T-helper 2 cell (primary cell): ENCODE measurements around the gene OLFM3.

Source experiments
- DNase-seq, 5 experiments: peaks; one replicate each; pipeline versions ENCODE4 v3.0.0 to v3.0.0-alpha.2; 2012 to 2022

The OLFM3 gene

DNA sequence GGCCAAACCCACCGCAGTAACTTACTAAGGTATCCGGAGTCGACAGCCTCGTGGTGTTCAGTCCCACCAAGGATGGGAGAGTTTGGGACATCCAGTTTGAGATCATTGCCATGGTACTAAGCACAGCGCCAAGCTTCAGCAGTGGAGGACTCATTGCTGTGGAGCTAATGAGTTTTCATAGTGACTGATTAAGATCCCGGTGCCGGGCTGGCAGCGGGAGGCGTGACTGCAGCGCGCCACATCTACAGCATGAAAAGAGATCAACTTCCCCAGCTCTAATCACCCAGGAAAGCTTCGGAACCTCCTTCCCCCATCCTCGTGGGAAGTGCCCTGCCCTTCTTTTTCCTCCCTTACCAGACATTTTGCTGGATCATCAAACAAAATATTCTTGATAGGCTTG lies 149.9 kb downstream of the OLFM3 start:
- DNase-seq = no peak

GRCh38 chr1:101843160-101843559 lies 153.6 kb downstream of the OLFM3 start:
- no peak for DNase-seq

DNA sequence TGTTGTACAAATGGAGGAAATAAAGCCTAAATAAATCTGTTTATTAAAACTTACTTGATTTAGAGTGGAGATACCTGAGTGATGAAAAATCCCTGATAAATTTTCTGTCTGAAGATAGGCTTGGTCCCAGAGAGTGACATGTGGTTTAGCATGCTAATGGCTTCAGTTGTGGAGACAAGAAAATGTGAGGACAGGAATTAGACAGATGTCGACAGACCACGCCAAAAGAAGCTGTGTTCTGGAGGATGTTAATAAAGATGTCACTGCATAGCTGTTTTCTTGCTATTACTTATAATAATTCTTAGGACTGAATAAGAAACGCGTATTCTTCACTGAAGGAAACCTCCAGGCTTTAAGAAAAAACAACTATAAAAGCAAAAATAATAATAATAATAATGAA lies 154.9 kb downstream of the OLFM3 start:
- no peak for DNase-seq

DNA sequence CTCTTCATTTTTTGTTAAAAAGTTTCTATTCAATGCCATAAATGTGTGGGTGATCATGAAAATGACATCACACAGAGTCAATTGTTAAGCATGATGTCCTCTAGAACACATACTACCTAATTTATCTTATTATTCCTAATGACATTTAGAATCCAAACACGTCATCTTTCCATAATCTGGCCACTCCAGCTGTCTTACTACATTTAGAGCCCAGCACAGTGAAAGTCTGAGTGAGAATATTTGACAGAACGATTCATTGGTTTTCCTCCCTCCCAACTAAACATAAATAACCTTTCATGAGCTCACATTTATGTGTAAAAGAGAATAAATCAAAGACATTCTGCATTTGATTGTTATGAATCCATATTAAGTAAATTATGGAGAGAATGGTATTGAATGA lies 160.7 kb downstream of the OLFM3 start:
- DNase-seq = no peak

DNA sequence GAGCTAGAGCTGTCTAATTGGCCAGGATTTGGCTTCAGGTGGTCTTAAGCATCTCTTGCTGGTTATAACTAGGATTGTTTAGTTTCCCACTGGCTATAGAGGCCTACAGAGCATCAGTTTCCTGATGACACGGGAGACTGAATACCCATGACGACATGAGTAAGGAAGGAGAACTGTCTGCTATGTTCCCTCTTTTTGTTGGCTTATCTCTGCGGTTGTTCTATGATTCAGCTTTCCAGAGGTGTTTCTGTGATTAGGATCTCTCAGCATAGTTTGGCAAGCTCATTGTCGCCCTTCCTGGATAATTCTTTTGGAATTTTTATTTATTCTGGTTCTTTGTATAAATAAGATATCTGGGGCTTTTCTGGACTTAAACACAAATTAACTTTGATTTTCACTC lies 163.4 kb downstream of the OLFM3 start:
- no peak for DNase-seq

DNA sequence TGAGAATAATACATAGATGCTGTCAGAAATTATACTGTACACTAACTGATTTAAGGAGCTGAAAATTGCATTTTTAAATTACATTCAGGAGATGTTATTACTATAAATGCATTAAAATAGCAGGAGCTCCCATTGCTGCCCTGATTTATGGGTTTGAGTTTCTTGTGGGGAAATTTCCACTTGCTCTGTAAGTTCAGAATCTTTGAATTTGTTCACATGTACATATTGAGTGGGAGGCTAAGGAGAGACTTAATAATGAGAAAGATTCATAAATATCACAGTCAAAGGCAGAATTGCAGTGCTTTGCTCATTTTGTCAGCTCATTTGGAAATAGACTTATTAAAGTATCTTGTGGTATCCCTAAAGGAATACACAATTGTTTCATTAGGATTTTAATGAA lies 170.3 kb downstream of the OLFM3 start:
- no peak for DNase-seq

DNA sequence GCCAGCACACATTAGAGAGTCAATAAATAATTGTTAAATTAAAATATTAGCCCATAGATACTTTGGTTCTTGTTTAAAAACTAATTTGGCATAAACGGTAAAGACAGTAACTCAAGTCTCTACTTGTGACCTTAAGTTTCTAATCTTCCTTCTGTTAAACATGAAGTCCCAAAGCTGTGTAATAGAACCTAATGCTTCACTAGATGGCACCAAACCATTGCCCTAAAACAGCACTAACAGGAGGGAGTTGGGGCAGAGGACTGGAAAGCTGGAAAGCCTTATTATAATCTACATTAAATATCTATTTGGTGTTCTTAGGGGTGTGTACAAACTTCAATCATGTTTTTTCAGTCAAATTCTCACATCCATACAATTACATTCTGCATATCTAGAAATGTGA lies 176.7 kb downstream of the OLFM3 start:
- no peak for DNase-seq

- no peak for DNase-seq
These were observed 180.5 kb downstream of the OLFM3 start for GRCh38 chr1:101816262-101816661.

DNA sequence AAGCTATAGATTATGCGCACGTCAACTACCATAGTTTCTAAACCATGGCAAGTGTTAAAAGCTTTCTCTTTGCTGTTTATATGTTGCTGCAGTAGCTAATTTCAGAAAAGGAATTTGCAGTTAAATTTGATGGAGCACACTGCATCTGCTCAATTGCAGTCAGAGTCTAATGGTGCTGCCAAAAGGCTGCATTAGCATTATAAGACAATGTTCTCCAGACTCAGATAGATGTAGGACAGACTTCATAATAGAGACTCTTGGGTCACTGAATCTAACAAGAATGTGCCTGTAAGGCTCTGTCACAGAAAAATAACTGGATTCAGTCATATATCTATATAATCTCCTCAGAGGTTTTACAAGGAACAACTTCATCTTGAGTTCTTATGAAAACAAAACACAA lies 198.3 kb downstream of the OLFM3 start:
- no peak for DNase-seq

DNA sequence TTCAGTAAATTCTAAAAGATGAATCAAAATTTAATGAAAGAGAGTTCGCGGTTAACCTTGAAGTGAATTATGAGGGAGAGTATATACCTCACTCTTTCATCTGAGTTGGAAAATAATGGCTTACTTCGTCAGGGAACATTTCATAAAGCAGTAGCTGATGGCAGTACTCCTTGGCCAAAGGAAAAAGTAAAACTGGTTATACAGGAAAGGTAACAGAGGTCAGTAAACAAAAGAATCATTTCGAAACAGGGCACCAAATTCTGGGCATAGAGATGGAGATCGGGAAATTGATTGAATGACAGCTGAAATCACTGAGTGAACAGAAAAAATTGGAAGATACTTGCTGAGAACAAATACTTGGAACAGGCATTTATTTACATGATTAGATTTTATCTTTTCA lies 199.0 kb downstream of the OLFM3 start:
- DNase-seq = no peak

- no peak for DNase-seq
These were observed 215.4 kb downstream of the OLFM3 start for GRCh38 chr1:101781201-101781831.

DNA sequence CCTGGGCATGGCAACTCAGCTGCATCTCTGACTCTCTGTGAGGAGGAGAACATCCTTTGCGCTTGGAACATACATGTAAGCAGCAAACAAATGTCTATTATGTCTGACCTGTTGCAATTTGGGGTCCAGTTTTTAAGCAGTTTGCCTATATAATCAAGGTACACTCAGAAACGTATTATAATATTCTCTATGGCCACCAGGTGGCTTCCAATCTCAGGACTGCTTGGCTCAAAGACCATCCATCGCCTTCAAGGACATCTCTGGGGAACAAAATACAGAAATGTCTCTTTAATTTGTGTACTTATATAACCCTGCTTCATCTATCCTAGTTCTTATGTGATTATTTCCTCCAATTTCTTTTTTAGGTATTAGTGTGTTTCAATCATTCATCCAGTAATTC lies 227.2 kb downstream of the OLFM3 start:
- no peak for DNase-seq

DNA sequence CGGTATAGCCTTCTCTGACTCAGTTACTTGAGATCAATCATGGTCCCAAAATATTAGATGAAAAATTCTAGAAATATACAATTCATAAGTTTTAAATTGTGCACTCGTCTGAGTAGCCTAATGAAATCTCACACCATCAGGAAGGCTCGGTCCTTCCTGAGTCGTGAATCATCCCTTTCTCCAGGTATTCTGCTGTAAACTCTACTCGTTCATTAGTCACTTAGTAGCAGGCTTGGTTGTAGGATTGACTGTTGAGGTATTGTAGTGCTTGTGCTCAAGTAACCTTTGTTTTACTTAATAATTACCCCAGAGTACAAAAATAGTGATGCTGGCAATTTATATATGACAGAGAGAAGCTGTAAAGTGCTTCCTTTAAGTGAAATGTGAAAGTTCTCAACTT lies 238.7 kb downstream of the OLFM3 start:
- DNase-seq = no peak

DNA sequence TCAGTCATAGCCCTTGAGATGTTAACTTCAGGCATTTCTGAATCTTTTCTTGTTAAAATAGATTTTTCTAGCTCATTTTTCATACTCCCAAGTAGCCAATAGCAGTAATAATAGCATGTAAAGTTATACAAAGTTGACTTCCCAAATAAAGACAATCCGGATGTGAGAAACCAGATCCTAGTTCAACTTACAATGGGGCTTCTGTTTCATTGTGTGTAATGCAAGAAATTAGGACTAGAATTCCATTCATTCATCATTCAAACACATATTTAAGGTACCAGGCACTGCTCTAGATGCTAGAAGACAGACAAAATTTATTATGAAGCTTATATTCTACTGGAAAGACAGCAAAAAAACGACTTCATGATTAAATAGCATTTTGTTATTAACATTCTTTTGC lies 240.3 kb downstream of the OLFM3 start:
- DNase-seq = no peak
